ENCODE measurements around the gene SLC28A1.

SLC28A1 gene

GRCh38 chr15:84914909-84915605 lies 30.6 kb downstream of the SLC28A1 start:
- H3K27me3 ChIP-seq (replicated peaks) = no peaks in the 10 kb centered on the region
- peak overlapping the region; percentile 54 for H3K27ac ChIP-seq
- H3K4me3 ChIP-seq (ENCODE audit: low read depth, low read length) = no peak overlapping the region
- no peak for TF ChIP-seq CTCF (IDR thresholded peaks at IDR 0.05; ENCODE audit: low read depth, low read length, missing control alignments)
- in situ Hi-C loops (cut with HindIII; ENCODE audit: low pct_ligation_motif_present, low sequenced_read_pairs) = no loop called here
- peak; percentile 94 for DNase-seq
- H3K36me3 ChIP-seq (replicated peaks) = no peaks in the 10 kb centered on the region

GRCh38 chr15:84915606-84915958 lies 31.1 kb downstream of the SLC28A1 start:
- H3K27ac ChIP-seq = peak overlapping the region; percentile 54
- H3K36me3 ChIP-seq (replicated peaks) = no peaks in the 10 kb centered on the region
- TF ChIP-seq CTCF (IDR thresholded peaks at IDR 0.05; ENCODE audit: low read depth, low read length, missing control alignments) = no peak
- in situ Hi-C loops (cut with HindIII; ENCODE audit: low pct_ligation_motif_present, low sequenced_read_pairs) = no loop called here
- H3K27me3 ChIP-seq (replicated peaks) = no peaks in the 10 kb centered on the region
- no peak overlapping the region for H3K4me3 ChIP-seq (ENCODE audit: low read depth, low read length)
- no peak for DNase-seq

- H3K27me3 ChIP-seq (replicated peaks) = no peaks in the 10 kb centered on the region
- H3K27ac ChIP-seq = no peak overlapping the region
- in situ Hi-C loops (cut with HindIII; ENCODE audit: low pct_ligation_motif_present, low sequenced_read_pairs) = no loop called here
- TF ChIP-seq CTCF (IDR thresholded peaks at IDR 0.05; ENCODE audit: low read depth, low read length, missing control alignments) = no peak
- no peak overlapping the region for H3K4me3 ChIP-seq (ENCODE audit: low read depth, low read length)
- H3K36me3 ChIP-seq (replicated peaks) = no peaks in the 10 kb centered on the region
- no peak for DNase-seq
Measured at GRCh38 chr15:84917452-84917851, 33.0 kb downstream of the SLC28A1 start.

- Histone ChIP-seq H3K36me3 (replicated peaks) (no peaks in the 10 kb centered on the region), H3K4me3 (ENCODE audit: low read depth, low read length) (no peak overlapping the region), H3K27me3 (replicated peaks) (no peaks in the 10 kb centered on the region), H3K27ac (no peak overlapping the region)
- DNase-seq = no peak
- in situ Hi-C loops (cut with HindIII; ENCODE audit: low pct_ligation_motif_present, low sequenced_read_pairs) = no loop called here
- no peak for TF ChIP-seq CTCF (IDR thresholded peaks at IDR 0.05; ENCODE audit: low read depth, low read length, missing control alignments)
Measured at GRCh38 chr15:84919106-84919667, 34.7 kb downstream of the SLC28A1 start.

GRCh38 chr15:84921121-84921520 lies 36.7 kb downstream of the SLC28A1 start:
- no peaks in the 10 kb centered on the region for H3K36me3 ChIP-seq (replicated peaks)
- DNase-seq = no peak
- H3K4me3 ChIP-seq (ENCODE audit: low read depth, low read length) = no peak overlapping the region
- no peak overlapping the region for H3K27ac ChIP-seq
- no peak for TF ChIP-seq CTCF (IDR thresholded peaks at IDR 0.05; ENCODE audit: low read depth, low read length, missing control alignments)
- in situ Hi-C loops (cut with HindIII; ENCODE audit: low pct_ligation_motif_present, low sequenced_read_pairs) = no loop called here
- no peaks in the 10 kb centered on the region for H3K27me3 ChIP-seq (replicated peaks)

- H3K4me3 ChIP-seq (ENCODE audit: low read depth, low read length) = no peak overlapping the region
- no peaks in the 10 kb centered on the region for H3K36me3 ChIP-seq (replicated peaks)
- in situ Hi-C loops (cut with HindIII; ENCODE audit: low pct_ligation_motif_present, low sequenced_read_pairs) = no loop called here
- no peaks in the 10 kb centered on the region for H3K27me3 ChIP-seq (replicated peaks)
- H3K27ac ChIP-seq = no peak overlapping the region
- TF ChIP-seq CTCF (IDR thresholded peaks at IDR 0.05; ENCODE audit: low read depth, low read length, missing control alignments) = no peak
- no peak for DNase-seq
Measured at GRCh38 chr15:84922530-84922929, 38.1 kb downstream of the SLC28A1 start.
